ENCODE results near the gene NUDT14.

DNA sequence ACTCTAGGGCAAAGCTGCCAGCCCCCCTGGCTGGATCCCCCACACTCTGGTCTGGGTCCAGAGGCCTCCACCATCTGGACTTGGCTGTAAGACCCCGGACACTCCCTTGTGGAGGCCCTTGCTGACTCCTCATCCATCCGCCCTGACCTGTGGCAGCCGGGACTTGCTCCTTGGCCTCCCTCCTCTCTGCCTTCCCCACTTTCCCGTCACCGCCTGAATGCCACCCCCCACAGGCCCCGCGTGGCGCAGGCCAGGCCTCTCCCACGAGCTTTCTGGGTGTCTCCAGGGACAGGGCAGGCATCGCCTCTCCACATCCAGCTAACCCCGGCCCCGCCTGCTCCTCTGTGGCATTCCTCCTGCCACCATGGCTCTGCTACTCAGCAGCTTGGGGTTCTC lies 26.6 kb downstream of the NUDT14 start:
- no peak for TF ChIP-seq CTCF (conservative IDR thresholded peaks at IDR 0.05; ENCODE audit: low read length)
- no peak for TF ChIP-seq EZH2phosphoT487 (IDR thresholded peaks at IDR 0.05; ENCODE audit: borderline replicate concordance)
